ENCODE results near the gene CCL22. TPM values are rescaled to one million over a fixed set of nuclear protein-coding genes. Genes with fewer than 3 reads are reported as not detected.

Gene CCL22, protein sequence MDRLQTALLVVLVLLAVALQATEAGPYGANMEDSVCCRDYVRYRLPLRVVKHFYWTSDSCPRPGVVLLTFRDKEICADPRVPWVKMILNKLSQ
- 0.35 TPM in 1 of 2 replicates, not detected in the other for total RNA-seq

DNA sequence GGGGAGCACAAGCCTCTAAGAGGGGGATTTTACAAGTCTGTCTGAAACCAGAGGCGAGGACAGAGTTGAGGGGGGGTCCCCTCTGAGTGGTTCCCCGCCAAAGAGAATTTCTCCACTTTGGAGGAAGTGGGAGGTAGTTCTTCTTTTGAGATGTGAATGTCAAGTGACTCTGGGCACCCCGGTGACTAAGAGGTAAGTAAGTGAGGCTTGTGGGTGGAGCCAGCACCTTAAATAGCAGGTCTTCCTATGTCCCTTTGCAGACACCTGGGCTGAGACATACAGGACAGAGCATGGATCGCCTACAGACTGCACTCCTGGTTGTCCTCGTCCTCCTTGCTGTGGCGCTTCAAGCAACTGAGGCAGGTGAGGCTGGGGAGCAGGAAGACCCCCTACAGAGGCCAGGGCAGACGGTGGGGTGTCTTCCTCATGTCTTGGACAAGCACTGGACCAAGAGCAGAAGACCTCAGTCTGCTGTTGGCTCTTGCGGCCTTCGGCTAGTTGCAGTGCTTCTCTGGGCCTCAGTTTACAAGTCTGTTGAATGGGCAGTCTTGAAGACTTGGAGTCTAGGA, at the start of gene CCL22:
TSS of gene CCL22 (plus strand) at position 257 of the 569 bp plus-strand sequence. CDS start at position 291, 34 bp downstream.

DNA sequence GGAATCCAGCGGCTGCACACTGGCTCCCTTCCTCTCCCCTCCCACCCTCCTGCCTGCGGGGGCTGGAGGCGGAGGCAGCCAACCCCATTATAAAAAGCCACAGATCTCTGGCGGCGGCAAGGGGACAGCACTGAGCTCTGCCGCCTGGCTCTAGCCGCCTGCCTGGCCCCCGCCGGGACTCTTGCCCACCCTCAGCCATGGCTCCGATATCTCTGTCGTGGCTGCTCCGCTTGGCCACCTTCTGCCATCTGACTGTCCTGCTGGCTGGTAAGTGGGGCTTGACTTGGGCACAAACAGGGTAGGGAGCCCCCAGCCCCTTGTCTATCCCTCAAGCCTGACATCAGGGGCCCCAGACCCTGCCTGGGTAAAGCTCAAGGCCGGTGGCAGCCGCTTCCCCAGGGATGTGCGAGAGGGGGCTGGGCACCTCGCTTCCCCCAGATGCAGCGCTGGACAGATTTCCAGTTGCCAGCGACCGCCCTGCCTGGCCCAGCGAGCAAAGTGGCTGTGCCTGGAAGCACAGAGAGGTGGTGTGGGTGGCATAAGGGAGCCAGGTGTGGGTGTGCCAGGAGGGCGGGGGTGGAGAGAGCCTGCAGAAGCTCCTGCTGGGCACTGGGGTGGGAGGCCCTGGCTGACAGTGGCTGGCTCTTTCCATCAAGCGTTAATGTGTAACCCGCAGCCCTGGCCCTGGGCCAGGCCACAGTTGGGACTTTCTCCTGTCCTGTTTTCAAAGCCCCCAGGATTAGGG, 14.0 kb downstream of the CCL22 start, which contains the start of gene CX3CL1:
TSS of gene CX3CL1 (plus strand) at position 119 of the 745 bp plus-strand sequence. CDS start at position 198, 79 bp downstream.

DNA sequence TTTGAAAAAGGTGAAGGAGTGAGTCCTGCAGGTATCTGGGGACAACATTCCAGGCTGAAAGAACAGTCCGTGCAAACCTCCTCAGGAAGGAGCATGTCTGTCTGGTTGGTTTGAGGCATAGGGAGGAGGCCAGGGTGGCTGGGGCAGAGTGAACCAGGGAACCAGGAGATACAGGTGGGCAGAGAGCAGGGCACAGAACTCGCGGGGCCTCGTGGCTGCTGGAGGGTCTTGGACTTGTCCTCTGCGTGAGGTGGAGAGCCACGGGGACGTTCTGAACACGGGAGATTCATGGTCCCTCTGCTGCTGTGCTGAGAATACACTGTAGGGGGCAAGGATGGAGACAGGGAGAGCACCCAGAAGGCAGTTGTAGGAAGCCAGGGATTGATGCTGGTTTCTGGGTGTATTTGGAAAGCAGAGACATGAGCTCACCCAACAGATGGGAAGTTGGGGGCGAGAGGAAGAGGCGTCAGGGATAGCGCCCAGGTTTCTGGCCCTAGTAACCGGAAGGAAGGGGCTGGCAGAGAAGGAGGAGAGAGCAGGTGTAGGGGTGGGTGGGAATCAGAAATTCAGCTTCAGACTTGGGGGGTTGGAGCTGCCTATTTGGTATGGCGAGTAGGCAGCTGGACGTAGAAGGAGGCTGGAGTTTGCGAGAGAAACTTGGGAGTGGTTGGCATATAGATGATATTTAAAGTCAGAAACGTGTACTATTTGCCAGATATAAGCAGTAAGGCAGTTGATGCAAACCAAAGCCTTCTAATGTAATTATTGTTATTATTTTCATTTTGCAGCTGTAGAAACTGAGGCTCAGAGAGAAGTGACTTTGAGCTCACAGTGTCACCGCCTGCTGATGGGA, 45.6 kb downstream of the CCL22 start, which contains the start of gene CCL17:
TSS of gene CCL17 (plus strand) at position 803 of the 853 bp plus-strand sequence. CDS start 9,166 bp downstream, outside the sequence.

Other genes with a start within 250 kb of the CCL22 start
- gene PSME3IP1, start 172.7 kb upstream of the CCL22 start, total RNA-seq = 47.8 and 63.6 TPM in 2 replicates
- 25.8 and 29.8 TPM in 2 replicates for gene RSPRY1, start 172.5 kb upstream of the CCL22 start, total RNA-seq
- 67.3 and 73.6 TPM in 2 replicates for gene ARL2BP, start 113.5 kb upstream of the CCL22 start, total RNA-seq
- gene PLLP, start 74.1 kb upstream of the CCL22 start, total RNA-seq = 7.5 and 8.6 TPM in 2 replicates
- 6.7 and 9.9 TPM in 2 replicates for gene CX3CL1, start 13.7 kb downstream of the CCL22 start, total RNA-seq
- not detected in 2 replicates for gene CCL17, start 46.0 kb downstream of the CCL22 start, total RNA-seq
- 45.3 and 51.7 TPM in 2 replicates for gene CIAPIN1, start 88.6 kb downstream of the CCL22 start, total RNA-seq
- gene COQ9, start 88.7 kb downstream of the CCL22 start, total RNA-seq = 38.3 and 48.1 TPM in 2 replicates
- 82.1 and 107 TPM in 2 replicates for gene POLR2C, start 103.9 kb downstream of the CCL22 start, total RNA-seq
- 12.7 and 14.5 TPM in 2 replicates for gene DOK4, start 127.7 kb downstream of the CCL22 start, total RNA-seq
- gene CCDC102A, start 177.8 kb downstream of the CCL22 start, total RNA-seq = 5.4 and 5.8 TPM in 2 replicates
- not detected in 2 replicates for gene ADGRG5, start 183.9 kb downstream of the CCL22 start, total RNA-seq

Measured in airway epithelial cell (primary cell).